CD14-positive monocyte (primary cell): ENCODE data around the gene LTA4H. TPM values are rescaled to one million over a fixed set of nuclear protein-coding genes. Genes with fewer than 3 reads are reported as not detected.
"Not testable (repeated sequence)": the region's sequence is repeated elsewhere in the genome, so short reads cannot be mapped to it uniquely, and the experiment has no call there.

Experiments used
- DNase-seq, 3 donors: peaks; one replicate each; pipeline ENCODE4 v3.0.0-alpha.2; 2011 to 2022
- H2AFZ ChIP-seq: 2 replicates; pipeline ENCODE4 v1.6.0; 2012; ENCODE audit warnings: mild to moderate bottlenecking, low read depth, low read length, inconsistent platforms; ENCODE audit not compliant: insufficient read depth, poor library complexity, severe bottlenecking
- H3K27ac ChIP-seq, 2 donors: 1 replicate in 1 of 2; 2 replicates in 1 of 2; pipeline ENCODE4 v1.5.1; 2012 to 2013; ENCODE audit warnings: low read length in 2 of 2, control low read depth in 1 of 2, inconsistent platforms in 1 of 2, low read depth in 1 of 2, mild to moderate bottlenecking in 1 of 2
- H3K27me3 ChIP-seq, 2 donors: one replicate each; pipeline versions ENCODE4 v1.6.0 to v1.6.1; 2011 to 2013; ENCODE audit warnings: low read length in 2 of 2; ENCODE audit not compliant: control insufficient read depth in 2 of 2, insufficient read depth in 2 of 2
- H3K36me3 ChIP-seq, 2 donors: replicated peaks in 1 of 2; 1 replicate in 1 of 2; 2 replicates in 1 of 2; pipeline versions ENCODE4 v1.5.1 to v1.6.1; 2012 to 2013; ENCODE audit warnings: low read length in 2 of 2, control low read depth in 1 of 2, inconsistent platforms in 1 of 2, mild to moderate bottlenecking in 1 of 2; ENCODE audit not compliant: insufficient read depth in 2 of 2, control insufficient read depth in 1 of 2
- H3K4me1 ChIP-seq, 2 donors: 1 replicate in 1 of 2; 2 replicates in 1 of 2; pipeline versions ENCODE4 v1.5.1 to v1.6.1; 2012 to 2013; ENCODE audit warnings: low read length in 2 of 2, control low read depth in 1 of 2, inconsistent platforms in 1 of 2, mild to moderate bottlenecking in 1 of 2, moderate library complexity in 1 of 2; ENCODE audit not compliant: insufficient read depth in 2 of 2, control insufficient read depth in 1 of 2
- H3K4me2 ChIP-seq: replicated peaks from 2 replicates; pipeline ENCODE3; 2012; ENCODE audit warnings: low read length, moderate library complexity, mild to moderate bottlenecking; ENCODE audit not compliant: poor library complexity, severe bottlenecking; ENCODE audit errors: extremely low read depth
- H3K4me3 ChIP-seq, 3 experiments: fragments of 200-600 bp in 1 of 3; sonication (generic) in 1 of 3; replicated peaks in 1 of 3; 1 replicate in 2 of 3; 2 replicates in 1 of 3; pipeline ENCODE4 v1.5.1; 2011 to 2013; ENCODE audit warnings: low read length in 3 of 3, mild to moderate bottlenecking in 3 of 3, control low read depth in 2 of 3, low read depth in 2 of 3, inconsistent platforms in 1 of 3, moderate library complexity in 1 of 3
- H3K79me2 ChIP-seq: 2 replicates; pipeline ENCODE4 v1.6.0; 2012; ENCODE audit warnings: mild to moderate bottlenecking, control low read depth, inconsistent platforms, low read length, moderate library complexity; ENCODE audit not compliant: insufficient read depth
- H3K9ac ChIP-seq: 2 replicates; pipeline ENCODE4 v1.6.0; 2017; ENCODE audit warnings: low read length, mild to moderate bottlenecking; ENCODE audit not compliant: insufficient read depth, poor library complexity, severe bottlenecking
- H3K9me3 ChIP-seq, 2 donors: replicated peaks in 1 of 2; 1 replicate in 1 of 2; 2 replicates in 1 of 2; pipeline versions ENCODE4 v1.5.1 to v1.6.1; 2012 to 2013; ENCODE audit warnings: low read length in 2 of 2, control low read depth in 1 of 2; ENCODE audit not compliant: control insufficient read depth in 1 of 2, insufficient read depth in 1 of 2
- H4K20me1 ChIP-seq: 2 replicates; pipeline ENCODE4 v1.6.0; 2012; ENCODE audit warnings: mild to moderate bottlenecking, low read length, control low read depth, moderate library complexity; ENCODE audit not compliant: insufficient read depth
- H3K27ac Mint-ChIP-seq, 7 donors: one replicate each; pipeline ENCODE4 v1.8.0; 2020; ENCODE audit warnings: mild to moderate bottlenecking in 7 of 7, mixed read lengths in 7 of 7, moderate library complexity in 6 of 7, inconsistent platforms in 2 of 7
- H3K27me3 Mint-ChIP-seq, 3 donors: one replicate each; pipeline ENCODE4 v1.8.0; 2021 to 2022; ENCODE audit warnings: low read depth in 3 of 3, mild to moderate bottlenecking in 3 of 3, mixed read lengths in 3 of 3, moderate library complexity in 3 of 3, inconsistent platforms in 1 of 3
- H3K36me3 Mint-ChIP-seq, 2 donors: one replicate each; pipeline ENCODE4 v1.8.0; 2020; ENCODE audit warnings: mixed read lengths in 2 of 2, inconsistent platforms in 1 of 2, mild to moderate bottlenecking in 1 of 2
- H3K4me1 Mint-ChIP-seq: one replicate; pipeline ENCODE4 v1.8.0; 2020; ENCODE audit warnings: mild to moderate bottlenecking, mixed read lengths
- H3K4me3 Mint-ChIP-seq, 2 donors: one replicate each; pipeline ENCODE4 v1.8.0; 2020; ENCODE audit warnings: mild to moderate bottlenecking in 2 of 2, mixed read lengths in 2 of 2, moderate library complexity in 1 of 2
- H3K9me3 Mint-ChIP-seq, 7 donors: one replicate each; pipeline ENCODE4 v1.8.0; 2020 to 2022; ENCODE audit warnings: mixed read lengths in 7 of 7, mild to moderate bottlenecking in 6 of 7, moderate library complexity in 6 of 7, inconsistent platforms in 2 of 7
- WGBS: methylation state at CpG from one replicate; pipeline ENCODE4 v1.1.5; 2013; ENCODE audit warnings: missing lambda C conversion rate; ENCODE audit not compliant: insufficient coverage; 5-methylcytosine and 5-hydroxymethylcytosine counted together
- intact Hi-C, 2 donors: fragments of 100-400 bp; cut with micrococcal nuclease; formaldehyde crosslinking; loops; one replicate each; pipeline versions ENCODE4 v1.15.0 to v1.15.1; 2023
- polyA plus RNA-seq, 3 donors: library from polyadenylated mRNA; depleted of rRNA in 1 of 3; unstranded in 2 of 3; stranded (reverse) in 1 of 3; fragments of 300-500 nt in 2 of 3; fragments of >200 nt in 1 of 3; fragmentation: Illumina TruSeq in 2 of 3; gene quantifications; 1 replicate in 2 of 3; 2 replicates in 1 of 3; pipeline ENCODE4 v1.2.3, GENCODE V29; 2012 to 2021
- TF ChIP-seq, protein P1 (sequence below): fragments of 200-600 bp; IDR thresholded peaks from one replicate; pipeline ENCODE4 v1.8.0; 2022; ENCODE audit warnings: antibody characterized with exemption, mild to moderate bottlenecking

The LTA4H gene
- polyA plus RNA-seq, 3 donors = 278 to 963 (median 647) TPM

- Mint-ChIP-seq H3K4me1 (peaks cover 33% of the 10 kb centered on the region), H3K36me3 (no peaks in the 10 kb centered on the region), H3K27ac (no peak overlapping the region), H3K4me3 (no peak overlapping the region), H3K27me3 (peaks cover 0 to 1% (median 0%) of the 10 kb centered on the region in 3 donors), H3K9me3 (no peaks in the 10 kb centered on the region)
- Histone ChIP-seq H3K36me3 (no peaks in the 10 kb centered on the region), H3K4me1 (peaks cover 20 to 25% of the 10 kb centered on the region in 2 donors), H3K27me3 (no peaks in the 10 kb centered on the region), H4K20me1 (no peaks in the 10 kb centered on the region), H3K9me3 (no peaks in the 10 kb centered on the region), H3K27ac (no peak overlapping the region), H3K9ac (no peak overlapping the region), H3K4me3 (no peak overlapping the region), H2AFZ (no peak overlapping the region), H3K79me2 (no peaks in the 10 kb centered on the region), H3K4me2 (no peak overlapping the region)
- 100% methylated on average over 1 of the region's 2 CpGs for WGBS
- DNase-seq = no peak
- TF ChIP-seq, protein P1, sequence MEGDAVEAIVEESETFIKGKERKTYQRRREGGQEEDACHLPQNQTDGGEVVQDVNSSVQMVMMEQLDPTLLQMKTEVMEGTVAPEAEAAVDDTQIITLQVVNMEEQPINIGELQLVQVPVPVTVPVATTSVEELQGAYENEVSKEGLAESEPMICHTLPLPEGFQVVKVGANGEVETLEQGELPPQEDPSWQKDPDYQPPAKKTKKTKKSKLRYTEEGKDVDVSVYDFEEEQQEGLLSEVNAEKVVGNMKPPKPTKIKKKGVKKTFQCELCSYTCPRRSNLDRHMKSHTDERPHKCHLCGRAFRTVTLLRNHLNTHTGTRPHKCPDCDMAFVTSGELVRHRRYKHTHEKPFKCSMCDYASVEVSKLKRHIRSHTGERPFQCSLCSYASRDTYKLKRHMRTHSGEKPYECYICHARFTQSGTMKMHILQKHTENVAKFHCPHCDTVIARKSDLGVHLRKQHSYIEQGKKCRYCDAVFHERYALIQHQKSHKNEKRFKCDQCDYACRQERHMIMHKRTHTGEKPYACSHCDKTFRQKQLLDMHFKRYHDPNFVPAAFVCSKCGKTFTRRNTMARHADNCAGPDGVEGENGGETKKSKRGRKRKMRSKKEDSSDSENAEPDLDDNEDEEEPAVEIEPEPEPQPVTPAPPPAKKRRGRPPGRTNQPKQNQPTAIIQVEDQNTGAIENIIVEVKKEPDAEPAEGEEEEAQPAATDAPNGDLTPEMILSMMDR = no peak
- intact Hi-C loops = no loop called here
Observed at GRCh38 chr12:96068636-96069035, 33.2 kb upstream of the LTA4H start.

GRCh38 chr12:96068111-96068510, 32.7 kb upstream of the LTA4H start:
- Mint-ChIP-seq H3K36me3 (no peaks in the 10 kb centered on the region), H3K4me3 (no peak overlapping the region), H3K27ac (no peak overlapping the region), H3K4me1 (peaks cover 32% of the 10 kb centered on the region), H3K9me3 (no peaks in the 10 kb centered on the region), H3K27me3 (peaks cover 0 to 1% (median 0%) of the 10 kb centered on the region in 3 donors)
- no peaks in the 10 kb centered on the region for H3K27me3 ChIP-seq
- H3K27ac ChIP-seq = no peak overlapping the region
- intact Hi-C loops = no loop called here
- no peaks in the 10 kb centered on the region for H3K9me3 ChIP-seq
- H3K4me2 ChIP-seq = no peak overlapping the region
- H2AFZ ChIP-seq = no peak overlapping the region
- no peaks in the 10 kb centered on the region for H3K36me3 ChIP-seq
- H3K4me3 ChIP-seq = no peak overlapping the region
- TF ChIP-seq, protein P1 = no peak
- no peak for DNase-seq
- H4K20me1 ChIP-seq = no peaks in the 10 kb centered on the region
- no peaks in the 10 kb centered on the region for H3K79me2 ChIP-seq
- H3K9ac ChIP-seq = no peak overlapping the region
- no CpG with 5 or more reads among the region's 5 CpGs for WGBS
- H3K4me1 ChIP-seq = peaks cover 17 to 22% of the 10 kb centered on the region in 2 donors

DNA sequence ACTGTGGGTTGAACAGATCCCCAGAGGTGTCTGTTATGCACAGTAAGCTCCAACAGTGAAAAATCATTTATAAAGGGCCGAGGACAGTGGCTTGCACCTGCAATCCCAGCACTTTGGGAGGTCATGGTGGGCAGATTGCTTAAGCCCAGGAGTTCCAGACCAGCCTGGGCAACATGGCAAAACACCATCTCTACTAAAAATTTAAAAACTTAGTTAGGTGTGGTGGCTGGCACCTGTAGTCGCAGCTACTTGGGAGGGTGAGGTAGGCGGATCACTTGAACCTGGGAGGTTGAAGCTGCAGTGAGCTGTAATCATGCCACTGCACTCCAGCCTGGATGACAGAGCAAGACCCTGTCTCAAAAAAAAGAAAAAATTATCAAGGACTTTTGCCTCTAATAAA, 30.4 kb upstream of the LTA4H start:
- H3K27me3 Mint-ChIP-seq, H2AFZ ChIP-seq, H3K27me3 ChIP-seq, H3K9me3 ChIP-seq, intact Hi-C loops, H3K4me2 ChIP-seq, H3K27ac Mint-ChIP-seq, H3K36me3 Mint-ChIP-seq, H3K36me3 ChIP-seq, H3K4me3 Mint-ChIP-seq, H4K20me1 ChIP-seq, DNase-seq, H3K27ac ChIP-seq, H3K79me2 ChIP-seq, H3K9me3 Mint-ChIP-seq, H3K9ac ChIP-seq, H3K4me3 ChIP-seq: not testable (repeated sequence)
- H3K4me1 Mint-ChIP-seq = peaks cover 33% of the 10 kb centered on the region
- no CpG with 5 or more reads among the region's 3 CpGs for WGBS
- H3K4me1 ChIP-seq = peaks cover 23 to 33% of the 10 kb centered on the region in 2 donors
